GM12878 (cell line): ENCODE results near the gene FCAMR. TPM values are rescaled to one million over a fixed set of nuclear protein-coding genes. Genes with fewer than 3 reads are reported as not detected.

Experiments
- ATF7 ChIP-seq: fragments of 450-650 bp; IDR thresholded peaks from 2 replicates; pipeline ENCODE4 v1.6.1; 2016; ENCODE audit warnings: low read depth, mild to moderate bottlenecking
- BHLHE40 ChIP-seq, 2 experiments: fragments of 450-650 bp in 1 of 2; IDR thresholded peaks; 2 replicates each; pipeline ENCODE4 v1.6.1; 2011 to 2017; ENCODE audit warnings: low read depth in 2 of 2, borderline replicate concordance in 1 of 2, improper control_type of control experiment in 1 of 2, low read length in 1 of 2, mild to moderate bottlenecking in 1 of 2
- EP300 ChIP-seq, 2 experiments: fragments of 150-350 bp in 1 of 2; IDR thresholded peaks; 2 replicates each; pipeline ENCODE4 v1.6.1; 2011 to 2012; ENCODE audit warnings: low read depth in 2 of 2, low read length in 2 of 2, borderline replicate concordance in 1 of 2, improper control_type of control experiment in 1 of 2, inconsistent platforms in 1 of 2; ENCODE audit not compliant: control insufficient read depth in 1 of 2
- FOS ChIP-seq: IDR thresholded peaks from 3 replicates; pipeline ENCODE4 v1.6.1; 2011; ENCODE audit warnings: borderline replicate concordance; ENCODE audit not compliant: insufficient read length; ENCODE audit errors: extremely low read depth
- GABPA ChIP-seq: IDR thresholded peaks from 2 replicates; pipeline ENCODE4 v1.6.1; 2014; ENCODE audit warnings: antibody characterized with exemption, low read depth, mild to moderate bottlenecking, inconsistent platforms
- KAT2A ChIP-seq: conservative IDR thresholded peaks from 2 replicates; pipeline ENCODE4 v1.6.1; 2011; ENCODE audit warnings: low read depth, low read length; ENCODE audit not compliant: control insufficient read depth
- MEF2A ChIP-seq: IDR thresholded peaks from 2 replicates; pipeline ENCODE4 v1.6.1; 2011; ENCODE audit warnings: low read depth, mild to moderate bottlenecking, low read length, moderate library complexity; ENCODE audit not compliant: insufficient read depth
- NFYB ChIP-seq: IDR thresholded peaks from 2 replicates; pipeline ENCODE4 v1.6.1; 2011; ENCODE audit warnings: low read depth, mild to moderate bottlenecking, low read length, improper control_type of control experiment, moderate library complexity; ENCODE audit not compliant: insufficient read depth
- PRDM15 ChIP-seq: fragments of 450-650 bp; formaldehyde crosslinking; IDR thresholded peaks from 2 replicates; pipeline ENCODE4 v1.4.0; 2020; ENCODE audit warnings: mild to moderate bottlenecking, moderate library complexity
- RAD21 ChIP-seq: IDR thresholded peaks from 2 replicates; pipeline ENCODE4 v1.6.1; 2011; ENCODE audit warnings: mild to moderate bottlenecking, low read depth, low read length, moderate library complexity; ENCODE audit not compliant: insufficient read depth
- RAD51 ChIP-seq: fragments of 450-650 bp; IDR thresholded peaks from 2 replicates; pipeline ENCODE4 v1.6.1; 2016; ENCODE audit warnings: moderate library complexity, mild to moderate bottlenecking, inconsistent platforms
- RB1 ChIP-seq: fragments of 450-650 bp; formaldehyde crosslinking; IDR thresholded peaks from 2 replicates; pipeline ENCODE4 v1.6.1; 2017; ENCODE audit warnings: mild to moderate bottlenecking, borderline replicate concordance
- RELA ChIP-seq: fragments of 450-650 bp; IDR thresholded peaks from 2 replicates; pipeline ENCODE4 v1.8.0; 2014; ENCODE audit warnings: borderline replicate concordance; ENCODE audit not compliant: partially characterized antibody
- RFX5 ChIP-seq: IDR thresholded peaks from 2 replicates; pipeline ENCODE4 v1.6.1; 2011; ENCODE audit warnings: low read depth, low read length, improper control_type of control experiment
- SUPT20H ChIP-seq: IDR thresholded peaks from 2 replicates; pipeline ENCODE4 v1.6.1; 2011; ENCODE audit warnings: low read depth, mild to moderate bottlenecking, low read length, moderate library complexity, borderline replicate concordance; ENCODE audit not compliant: control insufficient read depth
- TCF12 ChIP-seq: IDR thresholded peaks from 2 replicates; pipeline ENCODE4 v1.6.1; 2011; ENCODE audit warnings: low read depth, mild to moderate bottlenecking, low read length
- WRNIP1 ChIP-seq: IDR thresholded peaks from 2 replicates; pipeline ENCODE4 v1.6.1; 2011; ENCODE audit warnings: low read depth, low read length, improper control_type of control experiment, borderline replicate concordance
- ZBTB11 ChIP-seq: fragments of 450-650 bp; formaldehyde crosslinking; IDR thresholded peaks from 2 replicates; pipeline ENCODE4 v1.5.0; 2022; ENCODE audit warnings: mild to moderate bottlenecking, missing genetic modification characterization
- ZNF217 ChIP-seq: fragments of 450-650 bp; IDR thresholded peaks from 2 replicates; pipeline ENCODE4 v1.6.1; 2017; ENCODE audit warnings: antibody characterized with exemption, mild to moderate bottlenecking
- polyA plus RNA-seq, 11 experiments: library from polyadenylated mRNA; depleted of rRNA in 4 of 11; unstranded in 6 of 11; stranded (reverse) in 5 of 11; fragments of >200 nt; fragmentation: Nextera tagmentation in 4 of 11; fragmentation: Illumina TruSeq in 1 of 11; extraction: Ambion mirVana in 4 of 11; extraction: Trizol in 1 of 11; gene quantifications; 1 replicate in 1 of 11; 2 replicates in 10 of 11; pipeline versions ENCODE4 v1.2.1 to v1.2.3, GENCODE V29; 2011 to 2016; ENCODE audit warnings: inconsistent platforms in 2 of 11, missing spikeins in 2 of 11, low read depth in 1 of 11
- total RNA-seq, 4 experiments: library from RNA; depleted of rRNA in 3 of 4; stranded (reverse); fragments of >200 nt in 3 of 4; fragmentation: Illumina TruSeq in 1 of 4; extraction: Trizol in 1 of 4; gene quantifications; 2 replicates each; pipeline versions ENCODE4 v1.2.1 to v1.2.3, GENCODE V29; 2013 to 2021

Gene FCAMR
- total and polyA plus RNA-seq, 10 of the 15 experiments (the other 5 are each of a cell fraction or from before 2014, with no cell fraction given) = 0.04 to 0.15 (median 0.06) TPM; not detected in 3

- TF ChIP-seq ZBTB11 (no peak), PRDM15 (no peak), RAD51 (peak; percentile 83), FOS (no peak), TCF12 (peak; percentile 99), KAT2A (no peak), RB1 (no peak; the same call in 1 of the 2 replicates), RAD21 (no peak; the same call in 1 of the 2 replicates), MEF2A (0 out of 2 replicates have a peak, but pooled peaks have one; percentile 60), RELA (peak; percentile 16), BHLHE40 (IDR thresholded peaks at IDR 0.05; ENCODE audit: borderline replicate concordance in 1 of 2, low read depth in 2 of 2, low read length in 1 of 2) (peak; percentile 90 to 91), EP300 (IDR thresholded peaks at IDR 0.05; ENCODE audit: borderline replicate concordance in 1 of 2, control insufficient read depth in 1 of 2, low read depth in 2 of 2, low read length in 2 of 2) (peak; percentile 79 to 92), NFYB (no peak), ATF7 (peak; percentile 63; the same call in 1 of the 2 replicates), GABPA (no peak), RFX5 (0 out of 2 replicates have a peak, but pooled peaks have one; percentile 23), SUPT20H (no peak), WRNIP1 (no peak), ZNF217 (no peak; the same call in 1 of the 2 replicates)
Observed at GRCh38 chr1:206923009-206923960, 47.0 kb downstream of the FCAMR start (continued).
